GM18502 (cell line): Measurements from ENCODE around the gene BLNK.

Experiments
- ATAC-seq: cut with Tn5 transposase; IDR thresholded peaks from one replicate; pipeline ENCODE4 v1.9.1; 2021; ENCODE audit warnings: mild to moderate bottlenecking; ENCODE audit not compliant: unreplicated experiment, poor library complexity

The BLNK gene

DNA sequence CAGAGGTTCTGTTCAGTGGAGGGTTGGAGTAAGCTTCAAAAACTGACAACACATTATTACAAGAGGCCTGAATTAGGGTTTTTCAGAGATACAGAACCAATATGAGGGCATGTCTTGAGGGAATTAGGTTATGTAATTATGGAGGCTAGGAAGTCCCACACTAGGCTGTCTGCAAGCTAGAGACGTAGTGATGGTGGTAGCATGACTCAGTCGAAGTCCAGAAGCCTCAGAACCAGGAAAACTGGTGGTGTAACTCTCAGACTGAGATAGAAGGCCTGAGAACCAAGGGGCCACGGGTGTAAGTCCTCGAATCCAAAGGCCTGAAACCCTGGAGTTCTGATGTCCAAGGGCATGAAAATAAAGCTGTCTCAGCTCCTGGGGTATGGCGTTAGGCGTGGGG is 105.6 kb downstream of the BLNK start:
- ATAC-seq, result no peak

DNA sequence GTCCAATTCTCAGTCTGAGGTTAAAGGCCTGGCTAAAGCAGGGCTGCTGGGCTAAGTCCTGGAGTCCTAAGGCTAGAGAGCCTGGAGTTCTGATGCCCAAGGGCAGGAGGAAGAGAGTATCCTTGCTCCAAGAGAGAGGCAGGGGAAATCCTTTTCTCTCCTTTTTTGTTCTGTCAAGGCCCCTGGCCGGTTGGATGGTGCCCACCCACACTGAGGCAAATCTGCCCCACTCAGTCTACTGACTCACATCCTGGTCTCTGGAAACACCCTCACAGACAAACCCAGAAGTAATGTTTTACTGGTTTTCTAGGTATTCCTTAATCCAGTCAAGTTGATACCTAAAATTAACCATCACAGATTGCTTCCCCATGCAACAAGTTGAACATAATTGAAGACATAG is 118.3 kb downstream of the BLNK start:
- no peak for ATAC-seq

DNA sequence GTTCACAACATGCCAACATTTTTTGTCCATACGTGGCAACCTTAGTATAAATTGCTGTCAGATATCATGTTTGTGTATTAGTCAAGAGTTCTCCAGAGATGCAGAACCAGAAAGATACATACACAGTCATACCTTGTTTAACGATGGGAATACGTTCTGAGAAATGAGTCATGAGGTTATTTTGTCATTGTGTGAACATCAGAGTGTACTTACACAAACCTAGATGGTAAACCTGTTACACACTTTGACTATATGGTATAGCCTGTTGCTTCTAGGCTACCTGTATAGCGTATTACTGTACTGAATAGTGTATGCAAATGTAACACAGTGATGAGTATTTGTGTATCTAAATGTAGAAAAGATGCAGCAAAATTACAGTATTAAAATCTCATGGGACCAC is 118.9 kb downstream of the BLNK start:
- no peak for ATAC-seq
